Naive thymus-derived CD8-positive, alpha-beta T cell (primary cell): ENCODE data around the gene SNAP29. TPM values are rescaled to one million over a fixed set of nuclear protein-coding genes. Genes with fewer than 3 reads are reported as not detected.

Source experiments
- ATAC-seq, 2 donors: fragments of 150-1000 bp; cut with Tn5 transposase in 1 of 2; sonication (Bioruptor Pico), chemical (Tn5 transposase) in 1 of 2; 1 replicate in 1 of 2; 2 replicates in 1 of 2; pipeline ENCODE4 v1.10.0; 2021; ENCODE audit warnings: mild to moderate bottlenecking in 2 of 2, moderate library complexity in 2 of 2
- POLR2A ChIA-PET: fragments of 350-600 bp; sonication (Branson Sonifier 250); formaldehyde crosslinking; loops from one replicate; lab custom pipeline; 2021; ENCODE audit warnings: antibody characterized with exemption; lab: Charles Lee
- DNase-seq, 10 donors: peaks; one replicate each; pipeline versions ENCODE4 v3.0.0 to v3.0.0-alpha.2; 2020 to 2022
- H3K27ac Mint-ChIP-seq, 10 donors: one replicate each; pipeline ENCODE4 v1.8.0; 2020 to 2022; ENCODE audit warnings: mild to moderate bottlenecking in 10 of 10, mixed read lengths in 10 of 10, moderate library complexity in 4 of 10, inconsistent platforms in 1 of 10
- H3K27me3 Mint-ChIP-seq, 5 donors: one replicate each; pipeline ENCODE4 v1.8.0; 2021 to 2022; ENCODE audit warnings: mixed read lengths in 5 of 5
- H3K36me3 Mint-ChIP-seq, 3 donors: one replicate each; pipeline ENCODE4 v1.8.0; 2020 to 2022; ENCODE audit warnings: mixed read lengths in 3 of 3, mild to moderate bottlenecking in 2 of 3, inconsistent platforms in 1 of 3
- H3K4me1 Mint-ChIP-seq, 4 donors: one replicate each; pipeline ENCODE4 v1.8.0; 2021 to 2022; ENCODE audit warnings: mixed read lengths in 4 of 4
- H3K4me3 Mint-ChIP-seq, 10 donors: one replicate each; pipeline ENCODE4 v1.8.0; 2020 to 2022; ENCODE audit warnings: mild to moderate bottlenecking in 10 of 10, mixed read lengths in 10 of 10, moderate library complexity in 6 of 10, inconsistent platforms in 1 of 10
- H3K9me3 Mint-ChIP-seq, 9 donors: one replicate each; pipeline ENCODE4 v1.8.0; 2020 to 2022; ENCODE audit warnings: mixed read lengths in 9 of 9, mild to moderate bottlenecking in 3 of 9, inconsistent platforms in 1 of 9, moderate library complexity in 1 of 9
- polyA plus RNA-seq, 3 donors: library from polyadenylated mRNA; unstranded; fragments of 300-500 nt; fragmentation: Illumina TruSeq; gene quantifications; one replicate each; pipeline ENCODE4 v1.2.3, GENCODE V29; 2021
- total RNA-seq, 8 experiments: library from RNA in 2 of 8; stranded (reverse) in 2 of 8; gene quantifications; one replicate each; pipeline ENCODE4 v1.2.3 and lab custom pipeline; 2021 to 2026

SNAP29 gene
- total and polyA plus RNA-seq, 5 experiments from 2014 or later = 18.2 to 25.1 (median 20.8) TPM

- no peaks in the 10 kb centered on the region for H3K27me3 Mint-ChIP-seq
- peaks cover 31 to 76% (median 69%) of the 10 kb centered on the region in 4 donors for H3K4me1 Mint-ChIP-seq
- ATAC-seq (no peak), DNase-seq (peak in 1 of 10 donors; percentile 9)
- peak overlapping the region; percentile 9 to 93 (median 87) for H3K27ac Mint-ChIP-seq
- POLR2A ChIA-PET = interaction anchor here (0.6 kb wide), 1 partner anchor 34 kb away, joined by 5 read pairs; no protein-coding TSS in a partner anchor
- H3K36me3 Mint-ChIP-seq = peaks cover 0 to 23% (median 1%) of the 10 kb centered on the region in 3 donors
- peak overlapping the region; percentile 77 to 91 (median 87) for H3K4me3 Mint-ChIP-seq
- no peaks in the 10 kb centered on the region for H3K9me3 Mint-ChIP-seq
Measured at GRCh38 chr22:20859615-20860014, 808 bp downstream of the SNAP29 start.

GRCh38 chr22:20862540-20862939 lies 3.7 kb downstream of the SNAP29 start:
- POLR2A ChIA-PET = no interaction called here
- Mint-ChIP-seq H3K36me3 (peaks cover 0 to 26% (median 1%) of the 10 kb centered on the region in 3 donors), H3K9me3 (no peaks in the 10 kb centered on the region), H3K4me1 (peaks cover 23 to 72% (median 63%) of the 10 kb centered on the region in 4 donors), H3K27me3 (no peaks in the 10 kb centered on the region), H3K4me3 (peak overlapping the region in 1 of 10 donors; percentile 2), H3K27ac (peak overlapping the region in 7 of 10 donors; percentile 7 to 63 (median 31))
- DNase-seq = no peak
- ATAC-seq = no peak

GRCh38 chr22:20863366-20863765 lies 4.6 kb downstream of the SNAP29 start:
- ATAC-seq (no peak), DNase-seq (no peak)
- POLR2A ChIA-PET = no interaction called here
- peak overlapping the region in 1 of 10 donors; percentile 7 for H3K4me3 Mint-ChIP-seq
- peak overlapping the region in 6 of 10 donors; percentile 5 to 78 (median 56) for H3K27ac Mint-ChIP-seq
- peaks cover 22 to 71% (median 60%) of the 10 kb centered on the region in 4 donors for H3K4me1 Mint-ChIP-seq
- no peaks in the 10 kb centered on the region for H3K9me3 Mint-ChIP-seq
- H3K27me3 Mint-ChIP-seq = no peaks in the 10 kb centered on the region
- peaks cover 0 to 26% (median 1%) of the 10 kb centered on the region in 3 donors for H3K36me3 Mint-ChIP-seq

- Mint-ChIP-seq H3K36me3 (peaks cover 0 to 33% (median 4%) of the 10 kb centered on the region in 3 donors), H3K27ac (peak overlapping the region in 3 of 10 donors; percentile 27 to 82 (median 38)), H3K9me3 (no peaks in the 10 kb centered on the region), H3K4me1 (peaks cover 24 to 70% (median 57%) of the 10 kb centered on the region in 4 donors), H3K27me3 (no peaks in the 10 kb centered on the region), H3K4me3 (no peak overlapping the region)
- DNase-seq = no peak
- POLR2A ChIA-PET = interaction anchor here (0.7 kb wide), 1 partner anchor 94 kb away, joined by 3 read pairs; no protein-coding TSS in a partner anchor
- no peak for ATAC-seq
Measured at GRCh38 chr22:20864186-20864908, 5.5 kb downstream of the SNAP29 start.

GRCh38 chr22:20865331-20865730 lies 6.5 kb downstream of the SNAP29 start:
- Mint-ChIP-seq H3K4me3 (no peak overlapping the region), H3K36me3 (peaks cover 0 to 38% (median 4%) of the 10 kb centered on the region in 3 donors), H3K9me3 (no peaks in the 10 kb centered on the region), H3K27me3 (no peaks in the 10 kb centered on the region), H3K4me1 (peaks cover 21 to 61% (median 49%) of the 10 kb centered on the region in 4 donors), H3K27ac (peak overlapping the region in 2 of 10 donors; percentile 48 to 52)
- no peak for ATAC-seq
- POLR2A ChIA-PET = interaction anchor here (0.7 kb wide), 1 partner anchor 93 kb away, joined by 3 read pairs; no protein-coding TSS in a partner anchor
- no peak for DNase-seq

- Mint-ChIP-seq H3K27me3 (no peaks in the 10 kb centered on the region), H3K4me3 (no peak overlapping the region), H3K36me3 (peaks cover 0 to 44% (median 4%) of the 10 kb centered on the region in 3 donors), H3K4me1 (peaks cover 18 to 55% (median 46%) of the 10 kb centered on the region in 4 donors), H3K9me3 (no peaks in the 10 kb centered on the region), H3K27ac (peak overlapping the region in 2 of 10 donors; percentile 48 to 66)
- ATAC-seq (no peak), DNase-seq (no peak)
- POLR2A ChIA-PET = no interaction called here
Measured at GRCh38 chr22:20865875-20866445, 7.2 kb downstream of the SNAP29 start.

GRCh38 chr22:20866736-20867135 lies 7.9 kb downstream of the SNAP29 start:
- ATAC-seq (no peak), DNase-seq (no peak)
- Mint-ChIP-seq H3K4me3 (peak overlapping the region in 1 of 10 donors; percentile 24), H3K36me3 (peaks cover 0 to 51% (median 4%) of the 10 kb centered on the region in 3 donors), H3K9me3 (no peaks in the 10 kb centered on the region), H3K4me1 (peaks cover 18 to 50% (median 43%) of the 10 kb centered on the region in 4 donors), H3K27ac (peak overlapping the region in 3 of 10 donors; percentile 34 to 67 (median 56)), H3K27me3 (no peaks in the 10 kb centered on the region)
- POLR2A ChIA-PET = no interaction called here

- no peak for ATAC-seq
- H3K9me3 Mint-ChIP-seq = no peaks in the 10 kb centered on the region
- peaks cover 0 to 49% (median 4%) of the 10 kb centered on the region in 3 donors for H3K36me3 Mint-ChIP-seq
- peaks cover 14 to 45% (median 37%) of the 10 kb centered on the region in 4 donors for H3K4me1 Mint-ChIP-seq
- POLR2A ChIA-PET = interaction anchor here (1.3 kb wide), 1 partner anchor 50 kb away, joined by 3 read pairs; the partner anchor contains the start of gene CRKL
- no peaks in the 10 kb centered on the region for H3K27me3 Mint-ChIP-seq
- H3K27ac Mint-ChIP-seq = peak overlapping the region in 5 of 10 donors; percentile 15 to 79 (median 44)
- DNase-seq = no peak
- H3K4me3 Mint-ChIP-seq = peak overlapping the region in 1 of 10 donors; percentile 53
Measured at GRCh38 chr22:20867179-20868024, 8.6 kb downstream of the SNAP29 start.

- Mint-ChIP-seq H3K9me3 (no peaks in the 10 kb centered on the region), H3K36me3 (peaks cover 0 to 47% (median 4%) of the 10 kb centered on the region in 3 donors), H3K4me3 (no peak overlapping the region), H3K4me1 (peaks cover 9 to 36% (median 29%) of the 10 kb centered on the region in 4 donors), H3K27ac (peak overlapping the region in 6 of 10 donors; percentile 15 to 68 (median 42)), H3K27me3 (no peaks in the 10 kb centered on the region)
- POLR2A ChIA-PET = interaction anchor here (1.3 kb wide), 1 partner anchor 49 kb away, joined by 3 read pairs; the partner anchor contains the start of gene CRKL
- DNase-seq = no peak
- ATAC-seq = no peak
Measured at GRCh38 chr22:20868025-20868962, 9.5 kb downstream of the SNAP29 start.

- Mint-ChIP-seq H3K4me1 (peaks cover 9 to 26% (median 22%) of the 10 kb centered on the region in 4 donors), H3K4me3 (no peak overlapping the region), H3K36me3 (peaks cover 0 to 44% (median 2%) of the 10 kb centered on the region in 3 donors), H3K27ac (peak overlapping the region in 1 of 10 donors; percentile 28), H3K9me3 (no peaks in the 10 kb centered on the region), H3K27me3 (no peaks in the 10 kb centered on the region)
- ATAC-seq = no peak
- POLR2A ChIA-PET = no interaction called here
- DNase-seq = no peak
Measured at GRCh38 chr22:20869234-20869633, 10.4 kb downstream of the SNAP29 start.

GRCh38 chr22:20873214-20873613 lies 14.4 kb downstream of the SNAP29 start:
- Mint-ChIP-seq H3K4me3 (no peak overlapping the region), H3K36me3 (peaks cover 0 to 74% (median 5%) of the 10 kb centered on the region in 3 donors), H3K27me3 (no peaks in the 10 kb centered on the region), H3K9me3 (no peaks in the 10 kb centered on the region), H3K27ac (peak overlapping the region in 1 of 10 donors; percentile 65), H3K4me1 (peaks cover 0 to 5% (median 2%) of the 10 kb centered on the region in 4 donors)
- DNase-seq (no peak), ATAC-seq (no peak)
- POLR2A ChIA-PET = no interaction called here
